Germinal center (tissue), 1 donor: Measurements from ENCODE around the gene PAX7.

Experiments used
- DNase-seq: peaks from one replicate; pipeline ENCODE4 v3.0.0; 2012; ENCODE audit warnings: mixed read lengths, low spot score

Gene PAX7

DNA sequence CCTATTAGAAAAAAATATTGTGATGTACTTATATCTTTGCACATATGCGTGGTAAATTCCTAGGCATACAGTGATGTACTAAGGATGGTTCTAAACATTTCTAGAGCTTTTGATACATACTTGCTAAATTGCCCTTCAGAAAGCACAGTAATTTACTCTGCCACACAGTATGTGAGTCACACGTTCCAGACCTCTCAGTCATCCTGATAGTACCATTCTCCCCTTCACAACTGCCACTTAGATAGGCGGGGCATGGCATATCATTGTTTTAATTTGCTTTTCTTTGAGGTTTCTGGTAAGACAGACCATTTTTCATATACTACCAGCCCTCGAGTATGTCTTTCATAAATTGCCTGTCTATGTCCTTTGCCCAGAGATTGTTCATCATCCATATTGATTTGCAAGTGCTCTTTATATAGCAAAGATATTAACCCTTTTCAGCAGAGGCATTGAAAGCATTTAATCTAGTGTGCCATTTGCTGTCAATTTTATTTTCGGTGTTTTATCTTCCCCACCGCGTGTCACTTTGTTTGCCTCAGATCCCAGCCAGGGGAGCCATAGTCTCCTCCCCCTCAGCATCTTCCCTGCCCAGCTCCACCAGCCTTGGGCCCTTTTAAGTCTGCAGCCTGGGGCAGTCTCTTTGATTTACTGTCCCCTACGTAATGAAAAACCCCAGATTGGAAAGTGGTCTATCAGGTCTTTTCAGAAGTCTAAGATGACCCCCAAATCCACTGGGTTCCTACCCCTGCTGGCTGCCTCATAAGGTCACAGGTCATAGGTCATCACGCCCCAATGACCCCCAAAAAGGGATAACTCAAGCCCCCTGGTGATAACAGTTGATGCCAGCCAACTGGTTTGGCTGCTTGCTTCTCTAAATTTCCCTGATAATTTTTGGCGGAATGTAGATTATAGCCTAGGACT, 11.8 kb upstream of the PAX7 start:
- no peak for DNase-seq

GRCh38 chr1:18619467-18619835, 11.2 kb upstream of the PAX7 start:
- no peak for DNase-seq

- DNase-seq, result no peak
Measured at GRCh38 chr1:18628511-18628910, 2.1 kb upstream of the PAX7 start.

DNA sequence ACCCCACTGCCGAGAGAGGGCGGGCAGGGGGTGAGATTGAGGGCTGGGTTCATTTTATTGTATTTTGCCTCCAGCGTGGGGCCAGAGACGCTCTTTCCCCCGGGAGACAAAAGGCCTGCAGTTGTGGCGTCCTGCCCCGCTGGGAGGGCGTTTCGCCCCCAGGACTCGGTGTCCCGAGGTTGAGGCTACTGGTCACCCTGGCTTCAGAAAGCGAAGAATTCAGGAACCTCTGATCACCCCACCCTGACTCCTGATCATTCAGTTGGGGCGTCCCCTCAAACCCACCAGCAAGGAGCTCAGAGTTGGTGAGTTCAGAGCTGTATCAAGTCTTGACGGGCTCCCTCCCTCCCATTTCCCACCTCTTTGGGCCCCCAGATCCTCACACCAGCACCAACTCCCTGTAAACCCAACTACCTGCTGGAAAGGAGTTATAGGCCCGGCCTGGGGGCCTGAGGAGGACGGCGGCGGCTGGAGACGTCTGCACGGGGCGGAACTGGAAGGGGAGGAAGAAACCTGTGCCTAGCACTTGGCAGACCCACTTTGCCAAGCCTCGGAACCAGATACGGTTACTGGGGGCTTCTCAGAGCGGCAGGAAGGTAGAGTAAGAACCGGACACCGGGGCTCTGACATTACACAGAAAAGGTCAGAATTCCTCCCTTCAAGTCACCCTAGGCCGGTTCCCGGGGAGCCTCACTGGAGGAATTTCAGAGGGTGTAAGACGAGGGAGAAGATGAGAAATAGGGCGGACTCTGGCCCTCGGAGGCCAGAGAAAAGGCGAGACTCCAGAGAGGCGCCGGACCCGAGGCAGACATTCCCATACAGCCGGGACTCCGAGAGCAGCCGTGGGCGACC, 761 bp upstream of the PAX7 start:
- DNase-seq, result no peak

GRCh38 chr1:18631496-18632217, 1.0 kb downstream of the PAX7 start:
- DNase-seq, result no peak

GRCh38 chr1:18632218-18632588, 1.6 kb downstream of the PAX7 start:
- no peak for DNase-seq

GRCh38 chr1:18632783-18633421, 2.3 kb downstream of the PAX7 start:
- DNase-seq, result no peak

DNA sequence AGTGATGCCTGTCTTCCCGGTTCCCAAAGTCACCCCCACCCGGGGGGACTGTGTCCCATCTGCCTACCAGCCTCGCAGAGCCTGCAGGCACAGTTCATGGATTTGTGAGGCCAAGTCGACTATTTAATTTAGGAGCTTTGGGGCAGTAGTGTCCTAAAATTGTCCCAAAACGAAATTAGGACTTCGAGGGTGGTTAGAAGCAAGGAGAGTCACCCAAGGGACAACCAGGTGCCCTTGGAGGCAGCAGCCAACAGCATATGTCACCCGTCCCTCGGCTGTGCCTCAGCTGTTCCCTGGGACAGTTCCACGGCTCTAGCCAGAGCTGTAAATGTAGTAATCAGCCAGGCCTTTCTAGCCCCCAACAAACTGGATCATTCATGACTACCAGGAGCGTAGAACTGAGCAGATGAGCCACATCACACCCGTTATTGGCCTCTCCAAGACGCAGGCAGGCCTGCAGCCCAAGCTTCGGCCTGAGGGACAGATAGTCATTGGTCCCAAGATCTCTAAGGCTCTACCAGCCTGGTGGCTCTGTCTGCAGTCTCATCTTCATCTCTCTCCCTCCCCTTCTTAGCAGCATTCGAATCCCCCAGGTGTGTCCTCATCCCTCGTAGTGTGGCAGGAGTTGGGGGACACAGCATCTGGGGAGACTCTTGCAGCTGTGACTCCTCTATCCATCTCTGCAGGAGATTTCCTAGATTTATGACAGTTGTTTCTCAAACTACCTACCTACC, 2.9 kb downstream of the PAX7 start:
- DNase-seq, result no peak

- DNase-seq, result no peak
Measured at GRCh38 chr1:18634276-18634675, 3.6 kb downstream of the PAX7 start.

GRCh38 chr1:18635070-18635577, 4.5 kb downstream of the PAX7 start:
- no peak for DNase-seq

- DNase-seq, result no peak
Measured at GRCh38 chr1:18635891-18636595, 5.4 kb downstream of the PAX7 start.

DNA sequence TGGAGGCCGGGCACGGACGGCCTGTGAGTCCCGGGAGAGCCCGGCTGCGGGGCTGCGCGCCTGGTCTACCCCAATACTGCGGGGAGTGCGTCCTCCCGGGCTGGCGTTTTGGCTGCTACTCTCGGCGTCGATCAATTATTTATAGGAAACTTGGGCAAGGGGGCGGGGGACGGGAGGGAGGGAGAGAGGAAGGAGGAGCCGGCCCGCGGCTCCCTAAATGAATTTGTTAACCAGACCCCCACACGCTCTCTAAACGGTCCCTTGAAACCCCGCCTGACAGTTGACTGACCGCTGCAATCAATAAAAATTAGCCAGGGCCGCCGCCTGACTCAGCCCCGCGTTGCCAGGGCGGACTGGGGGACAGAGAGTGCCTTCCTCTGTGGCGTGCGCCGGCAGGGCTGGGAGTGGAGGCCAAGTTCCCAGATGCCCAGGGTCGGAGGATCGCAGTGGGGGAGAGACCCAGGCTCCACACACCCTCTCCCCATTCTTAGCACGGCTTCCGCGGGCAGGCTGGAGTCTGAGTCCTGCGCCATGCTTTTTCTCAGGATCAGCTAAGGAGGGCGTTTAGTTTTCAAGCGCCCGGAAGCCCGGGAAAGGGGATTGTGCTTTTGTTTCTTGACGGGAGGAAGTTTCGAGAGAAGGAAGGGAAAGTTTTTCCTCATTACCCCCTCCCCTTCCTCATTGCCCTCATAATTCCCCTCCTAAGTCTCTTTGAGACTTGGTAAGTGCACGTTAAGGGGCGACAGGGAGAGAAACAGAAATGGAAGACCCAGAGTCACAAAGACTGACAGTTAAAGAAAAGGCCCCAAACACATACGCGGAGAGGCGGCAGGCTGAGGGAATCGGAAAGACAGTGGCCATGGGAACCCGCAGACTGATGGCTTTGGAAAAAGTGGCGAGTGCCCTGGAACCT, 6.2 kb downstream of the PAX7 start:
- no peak for DNase-seq

- DNase-seq, result no peak
Measured at GRCh38 chr1:18637511-18637960, 6.9 kb downstream of the PAX7 start.

- no peak for DNase-seq
Measured at GRCh38 chr1:18637962-18638834, 7.6 kb downstream of the PAX7 start.

DNA sequence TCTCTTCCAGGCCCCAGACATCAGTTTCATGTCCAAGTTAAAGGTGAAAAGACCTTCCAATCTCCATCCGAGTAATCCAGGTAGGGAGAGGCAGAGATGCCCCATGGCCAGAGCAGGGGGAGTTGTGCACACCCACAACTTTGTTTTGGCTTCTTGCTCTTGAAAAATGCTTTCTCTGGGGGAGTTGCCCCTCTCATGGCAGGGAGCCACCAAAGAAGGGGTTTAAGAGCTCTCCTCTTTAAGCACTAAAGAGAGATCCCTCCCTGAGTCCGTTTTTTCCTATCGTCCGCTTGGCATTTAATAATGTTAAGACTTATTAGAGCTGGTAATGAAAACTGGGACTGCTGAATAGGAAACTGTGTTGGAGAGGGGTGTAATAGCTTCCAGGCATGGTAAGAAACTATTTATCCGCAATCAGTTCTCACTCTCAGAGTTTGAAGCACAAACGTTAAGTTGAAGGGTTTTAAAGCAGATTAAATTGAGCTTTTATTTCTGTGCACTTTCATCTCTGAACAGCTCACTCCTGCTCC, 8.3 kb downstream of the PAX7 start:
- DNase-seq, result no peak

DNA sequence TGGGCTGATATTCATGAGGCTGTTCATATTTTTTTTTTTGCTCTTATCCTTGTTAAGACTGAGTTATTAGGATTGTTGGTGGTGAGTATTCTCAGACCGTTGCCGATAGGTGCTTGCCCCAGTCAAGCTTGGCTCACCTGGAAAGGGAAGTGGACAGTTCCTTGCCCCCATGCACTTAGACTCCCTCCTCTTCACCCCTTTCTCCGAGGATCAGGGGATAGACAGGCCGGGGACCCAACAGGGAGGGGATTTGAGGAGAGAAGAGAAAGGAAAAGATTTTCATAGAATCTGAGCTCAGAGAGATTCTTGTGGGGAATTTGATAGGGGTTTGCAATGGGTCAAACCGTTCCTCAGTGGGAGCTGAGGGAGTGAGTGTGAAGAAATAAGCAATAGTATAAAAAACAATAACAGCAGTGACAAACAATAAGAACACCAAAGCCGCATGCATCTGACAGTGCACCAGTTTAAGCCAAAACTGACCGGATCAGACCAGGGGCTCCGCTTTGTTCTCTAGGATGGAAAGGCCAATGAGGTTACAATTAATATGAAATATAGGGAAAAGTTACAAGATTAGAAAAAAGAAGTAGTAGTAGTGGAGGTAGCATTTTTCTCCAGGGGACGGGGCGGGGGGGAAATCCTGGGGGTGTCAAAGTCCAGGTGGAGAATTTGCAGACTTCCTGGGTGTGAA, 8.9 kb downstream of the PAX7 start:
- DNase-seq, result no peak

GRCh38 chr1:18640228-18641004, 9.8 kb downstream of the PAX7 start:
- DNase-seq, result no peak
